SK-N-SH treated with all-trans-retinoic acid at 6 μM for 48 hours (cell line): ENCODE results near the gene TMEM229B.

ENCODE experiments used
- ARNTL ChIP-seq: fragments of 450-650 bp; formaldehyde crosslinking; IDR thresholded peaks from 2 replicates; pipeline ENCODE4 v1.5.0; 2020; ENCODE audit warnings: low read depth, mild to moderate bottlenecking, moderate library complexity, borderline replicate concordance
- CREB5 ChIP-seq: fragments of 250-450 bp; sonication (Bioruptor Pico); IDR thresholded peaks from 2 replicates; pipeline ENCODE4 v1.5.1; 2020; ENCODE audit warnings: low read depth, mild to moderate bottlenecking, moderate library complexity
- CSRNP3 ChIP-seq: fragments of 250-450 bp; sonication (Bioruptor Pico); IDR thresholded peaks from 2 replicates; pipeline ENCODE4 v1.5.1; 2021; ENCODE audit warnings: mild to moderate bottlenecking, moderate library complexity
- ZFP3 ChIP-seq: fragments of 250-450 bp; sonication (Bioruptor Pico); IDR thresholded peaks from 2 replicates; pipeline ENCODE4 v1.5.0; 2020; ENCODE audit warnings: mild to moderate bottlenecking, moderate library complexity
- TF ChIP-seq, protein P1 (sequence below): fragments of 250-450 bp; sonication (Bioruptor Pico); IDR thresholded peaks from 2 replicates; pipeline ENCODE4 v1.8.0; 2020; ENCODE audit warnings: mild to moderate bottlenecking, moderate library complexity, borderline replicate concordance

- TF ChIP-seq, protein P1, sequence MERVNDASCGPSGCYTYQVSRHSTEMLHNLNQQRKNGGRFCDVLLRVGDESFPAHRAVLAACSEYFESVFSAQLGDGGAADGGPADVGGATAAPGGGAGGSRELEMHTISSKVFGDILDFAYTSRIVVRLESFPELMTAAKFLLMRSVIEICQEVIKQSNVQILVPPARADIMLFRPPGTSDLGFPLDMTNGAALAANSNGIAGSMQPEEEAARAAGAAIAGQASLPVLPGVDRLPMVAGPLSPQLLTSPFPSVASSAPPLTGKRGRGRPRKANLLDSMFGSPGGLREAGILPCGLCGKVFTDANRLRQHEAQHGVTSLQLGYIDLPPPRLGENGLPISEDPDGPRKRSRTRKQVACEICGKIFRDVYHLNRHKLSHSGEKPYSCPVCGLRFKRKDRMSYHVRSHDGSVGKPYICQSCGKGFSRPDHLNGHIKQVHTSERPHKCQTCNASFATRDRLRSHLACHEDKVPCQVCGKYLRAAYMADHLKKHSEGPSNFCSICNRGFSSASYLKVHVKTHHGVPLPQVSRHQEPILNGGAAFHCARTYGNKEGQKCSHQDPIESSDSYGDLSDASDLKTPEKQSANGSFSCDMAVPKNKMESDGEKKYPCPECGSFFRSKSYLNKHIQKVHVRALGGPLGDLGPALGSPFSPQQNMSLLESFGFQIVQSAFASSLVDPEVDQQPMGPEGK (CRISPR knock-in tag), result no peak
- no peak for TF ChIP-seq CSRNP3 (CRISPR knock-in tag)
- TF ChIP-seq CREB5 (CRISPR knock-in tag), result no peak
- no peak for TF ChIP-seq ARNTL (CRISPR knock-in tag)
- TF ChIP-seq ZFP3 (CRISPR knock-in tag), result no peak
Observed at GRCh38 chr14:67467134-67467533, 21.4 kb downstream of the TMEM229B start.
